ENCODE data around the gene PAX8. TPM values are rescaled to one million over a fixed set of nuclear protein-coding genes. Genes with fewer than 3 reads are reported as not detected.

Gene PAX8
- total and polyA plus RNA-seq, 2 donors (not counting 1 experiment from before 2014, with no cell fraction given), result 0.45 to 0.64 TPM

- ChIA-PET CTCF (interaction anchor here (0.6 to 17.9 kb wide), 7 partner anchors 9 to 189 kb away, joined by 3 to 590 read pairs (median 5); partner anchors contain the start of gene PSD4), POLR2A (no interaction called here)
- WGBS (ENCODE audit: insufficient coverage), result 94% methylated on average over 5 of the region's 8 CpGs
- H3K27ac Mint-ChIP-seq, result peak overlapping the region; percentile 20
- Histone ChIP-seq H3K9ac (ENCODE audit: low read length) (no peak overlapping the region), H3K79me2 (ENCODE audit: control insufficient read depth, insufficient read depth, low read length) (no peaks in the 10 kb centered on the region), H2AFZ (ENCODE audit: insufficient read depth, low read depth, low read length, poor library complexity, severe bottlenecking) (no peak overlapping the region), H3K4me3 (ENCODE audit: control extremely low read depth in 1 of 5, extremely low read depth in 1 of 5, insufficient read depth in 1 of 5, low read depth in 2 of 5, low read length in 4 of 5) (no peak overlapping the region), H3K9me3 (ENCODE audit: control extremely low read depth in 1 of 3, control insufficient read depth in 2 of 3, insufficient read depth in 1 of 3, low read length in 2 of 3) (peaks cover 0 to 4% (median 0%) of the 10 kb centered on the region in 3 donors), H3K27ac (ENCODE audit: low read length in 2 of 2) (no peak overlapping the region), H4K20me1 (ENCODE audit: control insufficient read depth, insufficient read depth, low read length, poor library complexity, severe bottlenecking) (peaks cover 60% of the 10 kb centered on the region), H3K27me3 (replicated peaks in 1 of 4; ENCODE audit: control extremely low read depth in 1 of 4, control insufficient read depth in 3 of 4, insufficient read depth in 4 of 4, low read length in 3 of 4) (no peaks in the 10 kb centered on the region), H3K4me1 (ENCODE audit: control insufficient read depth in 2 of 2, insufficient read depth in 2 of 2, low read length in 2 of 2) (peaks cover 13 to 22% of the 10 kb centered on the region in 2 donors), H3K4me2 (replicated peaks; ENCODE audit: low read depth, low read length, poor library complexity, severe bottlenecking) (no peak overlapping the region), H3K36me3 (replicated peaks in 1 of 2; ENCODE audit: control extremely low read depth in 1 of 2, control insufficient read depth in 1 of 2, extremely low read depth in 1 of 2, insufficient read depth in 2 of 2, low read length in 1 of 2) (peaks cover 3 to 53% of the 10 kb centered on the region in 2 experiments)
- no peak for ATAC-seq (ENCODE audit: low read depth)
- H3K9me3 Mint-ChIP-seq (ENCODE audit: insufficient read depth), result no peaks in the 10 kb centered on the region
- H3K4me3 Mint-ChIP-seq, result no peak overlapping the region
- H3K4me1 Mint-ChIP-seq, result peaks cover 24% of the 10 kb centered on the region
- no peaks in the 10 kb centered on the region for H3K27me3 Mint-ChIP-seq
- intact Hi-C loops (cut with micrococcal nuclease), result no loop called here
- DNase-seq, result no peak
- TF ChIP-seq CTCF (IDR thresholded peaks at IDR 0.05) (no peak), EZH2 (IDR thresholded peaks at IDR 0.05; ENCODE audit: borderline replicate concordance, insufficient read depth, low read depth, low read length, poor library complexity, severe bottlenecking) (no peak)
Measured at GRCh38 chr2:113201496-113202304, 77.0 kb downstream of the PAX8 start.
